ENCODE results near the gene ENTPD6. TPM values are rescaled to one million over a fixed set of nuclear protein-coding genes. Genes with fewer than 3 reads are reported as not detected.

ENTPD6 gene
- total RNA-seq, 2 donors from 2014 or later, result 62.5 to 63.2 TPM

DNA sequence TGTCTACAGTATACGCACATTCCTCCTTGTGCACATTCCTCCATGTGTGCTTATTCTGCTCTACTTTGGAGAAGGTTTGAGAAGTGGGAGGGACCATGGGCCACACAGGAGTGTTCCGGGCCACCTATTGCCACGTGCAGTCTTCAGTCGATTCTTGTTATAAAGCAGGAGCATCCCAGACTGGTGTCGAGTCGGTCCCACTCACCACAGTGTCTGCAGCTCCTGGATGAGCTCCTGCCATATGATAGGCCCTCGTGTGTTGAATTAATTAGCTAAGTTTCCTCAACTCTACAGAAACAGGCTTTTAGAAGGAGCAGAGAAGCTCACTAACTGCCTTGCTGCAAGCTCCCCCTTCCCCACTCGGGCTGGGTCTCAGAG, 22.6 kb downstream of the ENTPD6 start:
- no peak for ATAC-seq
- DNase-seq, result no peak
- Mint-ChIP-seq H3K27me3 (no peaks in the 10 kb centered on the region), H3K36me3 (ENCODE audit: low read depth) (peaks cover 3% of the 10 kb centered on the region), H3K27ac (no peak overlapping the region), H3K4me1 (no peaks in the 10 kb centered on the region), H3K4me3 (no peak overlapping the region)
- H3K9me3 ChIP-seq (ENCODE audit: control insufficient read depth, low read length, poor library complexity, severe bottlenecking), result no peaks in the 10 kb centered on the region

DNA sequence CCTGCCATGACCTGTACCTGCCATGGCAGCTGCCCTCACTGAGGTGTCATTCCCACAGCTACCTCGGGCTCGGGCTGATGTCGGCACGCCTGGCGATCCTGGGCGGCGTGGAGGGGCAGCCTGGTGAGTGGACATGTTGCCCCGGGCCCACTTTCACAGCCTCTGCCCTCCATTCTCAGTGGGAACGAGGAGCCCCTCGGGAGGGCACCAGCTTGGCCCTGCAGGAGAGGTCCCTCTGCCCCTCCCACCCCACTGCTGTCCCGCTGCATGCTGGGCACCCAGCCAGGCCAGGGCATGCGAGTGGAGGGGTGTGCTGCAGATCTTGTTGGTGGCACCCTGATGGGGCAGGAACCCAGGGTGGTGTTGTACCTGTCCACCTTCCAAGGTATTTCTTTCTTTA, 23.0 kb downstream of the ENTPD6 start:
- Mint-ChIP-seq H3K4me1 (no peaks in the 10 kb centered on the region), H3K27ac (no peak overlapping the region), H3K4me3 (no peak overlapping the region), H3K27me3 (no peaks in the 10 kb centered on the region), H3K36me3 (ENCODE audit: low read depth) (peaks cover 3% of the 10 kb centered on the region)
- ATAC-seq (no peak), DNase-seq (no peak)
- H3K9me3 ChIP-seq (ENCODE audit: control insufficient read depth, low read length, poor library complexity, severe bottlenecking), result no peaks in the 10 kb centered on the region

DNA sequence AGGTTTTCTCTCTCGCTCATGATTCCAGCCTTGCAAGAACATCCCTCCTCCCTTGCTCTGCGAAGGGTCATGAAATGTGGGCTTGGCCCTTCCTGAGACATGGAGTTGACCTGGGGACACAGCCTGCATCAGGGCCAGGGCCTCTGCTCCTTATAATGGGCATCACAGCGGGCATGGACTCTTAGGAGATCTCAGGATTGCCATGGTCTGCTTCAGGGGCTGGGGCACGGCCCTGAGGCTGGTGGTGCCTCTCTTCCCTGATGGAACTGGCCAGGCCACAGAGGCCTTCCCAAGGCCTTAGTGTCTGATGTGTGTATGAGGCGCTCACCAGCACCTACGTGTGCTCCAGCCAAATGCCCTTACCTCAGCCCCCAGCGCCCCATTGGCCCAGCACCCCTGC, 23.9 kb downstream of the ENTPD6 start:
- Mint-ChIP-seq H3K27me3 (no peaks in the 10 kb centered on the region), H3K27ac (no peak overlapping the region), H3K4me1 (no peaks in the 10 kb centered on the region), H3K4me3 (no peak overlapping the region), H3K36me3 (ENCODE audit: low read depth) (peaks cover 3% of the 10 kb centered on the region)
- DNase-seq, result no peak
- H3K9me3 ChIP-seq (ENCODE audit: control insufficient read depth, low read length, poor library complexity, severe bottlenecking), result no peaks in the 10 kb centered on the region
- ATAC-seq, result no peak

DNA sequence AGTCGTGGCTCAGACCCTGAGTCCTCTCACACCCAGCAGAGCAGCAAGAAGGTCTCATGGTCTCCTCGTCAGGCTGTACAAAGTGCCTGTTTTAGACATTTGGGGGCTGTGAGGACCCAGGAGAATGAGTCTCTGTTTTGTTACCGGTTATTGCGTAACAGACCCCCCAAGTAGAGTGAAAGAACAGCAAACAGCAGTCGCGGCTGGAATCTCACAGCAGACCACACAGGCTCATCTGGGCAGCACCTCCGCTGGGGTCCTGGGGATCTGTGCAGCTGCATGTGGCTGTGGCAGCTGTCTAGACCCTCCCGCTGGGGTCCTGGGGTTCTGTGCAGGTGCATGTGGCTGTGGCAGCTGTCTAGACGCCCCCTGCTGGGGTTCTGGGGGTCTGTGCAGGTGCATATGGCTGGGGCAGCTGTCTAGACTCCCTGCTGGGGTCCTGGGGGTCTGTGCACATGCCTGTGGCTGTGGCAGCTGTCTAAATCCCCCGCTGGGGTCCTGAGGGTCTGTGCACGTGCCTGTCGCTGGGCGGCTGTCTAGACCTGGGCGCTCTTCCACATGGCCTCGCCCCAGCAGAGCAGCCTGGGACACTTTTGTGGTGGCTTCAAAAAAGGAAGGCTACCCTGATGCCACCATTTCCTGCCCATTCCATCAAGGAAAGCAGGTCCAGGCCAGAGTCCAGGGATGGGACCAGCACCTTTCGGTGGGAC, 24.7 kb downstream of the ENTPD6 start:
- no peaks in the 10 kb centered on the region for H3K27me3 Mint-ChIP-seq
- DNase-seq, result no peak
- no peaks in the 10 kb centered on the region for H3K4me1 Mint-ChIP-seq
- peaks cover 3% of the 10 kb centered on the region for H3K36me3 Mint-ChIP-seq (ENCODE audit: low read depth)
- H3K9me3 ChIP-seq (ENCODE audit: control insufficient read depth, low read length, poor library complexity, severe bottlenecking), result no peaks in the 10 kb centered on the region
- ATAC-seq, result no peak
- H3K4me3 Mint-ChIP-seq, result no peak overlapping the region
- H3K27ac Mint-ChIP-seq, result no peak overlapping the region

DNA sequence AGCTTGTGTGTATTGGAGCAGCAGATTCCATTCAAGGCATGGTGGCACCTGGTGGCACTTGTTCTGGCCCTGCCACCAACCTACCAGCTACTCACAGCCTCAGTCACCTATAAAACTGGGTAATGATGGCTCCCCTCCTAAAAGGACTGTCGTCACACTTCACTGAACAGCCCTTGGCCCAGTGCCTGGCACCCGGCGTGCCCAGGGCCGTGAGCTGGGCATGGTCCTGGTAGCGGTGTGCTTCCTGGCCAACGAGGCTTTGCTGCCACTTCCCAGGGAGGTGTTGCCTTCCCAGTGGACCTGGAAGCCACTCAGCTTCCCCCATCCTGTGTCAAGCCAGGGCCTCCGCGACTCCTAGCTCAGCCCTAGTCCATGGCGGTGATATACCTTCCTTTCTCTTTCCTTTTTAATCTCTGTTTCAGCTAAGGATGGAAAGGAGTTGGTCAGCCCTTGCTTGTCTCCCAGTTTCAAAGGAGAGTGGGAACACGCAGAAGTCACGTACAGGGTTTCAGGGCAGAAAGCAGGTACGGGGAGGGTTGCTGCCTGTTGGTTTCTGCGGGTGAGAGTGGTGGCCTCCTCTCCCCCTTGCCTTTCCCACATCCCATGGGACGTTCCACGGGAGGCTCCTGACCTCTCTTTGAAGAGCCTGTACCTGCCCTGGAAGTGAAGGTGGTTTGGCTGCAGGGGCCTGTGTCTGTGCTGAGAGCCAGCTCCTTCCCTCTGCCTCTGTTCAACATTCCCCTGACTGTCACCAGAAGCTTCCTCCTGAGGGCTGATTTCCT, 25.5 kb downstream of the ENTPD6 start:
- peaks cover 3% of the 10 kb centered on the region for H3K36me3 Mint-ChIP-seq (ENCODE audit: low read depth)
- no peaks in the 10 kb centered on the region for H3K9me3 ChIP-seq (ENCODE audit: control insufficient read depth, low read length, poor library complexity, severe bottlenecking)
- no peak overlapping the region for H3K27ac Mint-ChIP-seq
- no peaks in the 10 kb centered on the region for H3K27me3 Mint-ChIP-seq
- DNase-seq (no peak), ATAC-seq (no peak)
- H3K4me3 Mint-ChIP-seq, result no peak overlapping the region
- H3K4me1 Mint-ChIP-seq, result no peaks in the 10 kb centered on the region

DNA sequence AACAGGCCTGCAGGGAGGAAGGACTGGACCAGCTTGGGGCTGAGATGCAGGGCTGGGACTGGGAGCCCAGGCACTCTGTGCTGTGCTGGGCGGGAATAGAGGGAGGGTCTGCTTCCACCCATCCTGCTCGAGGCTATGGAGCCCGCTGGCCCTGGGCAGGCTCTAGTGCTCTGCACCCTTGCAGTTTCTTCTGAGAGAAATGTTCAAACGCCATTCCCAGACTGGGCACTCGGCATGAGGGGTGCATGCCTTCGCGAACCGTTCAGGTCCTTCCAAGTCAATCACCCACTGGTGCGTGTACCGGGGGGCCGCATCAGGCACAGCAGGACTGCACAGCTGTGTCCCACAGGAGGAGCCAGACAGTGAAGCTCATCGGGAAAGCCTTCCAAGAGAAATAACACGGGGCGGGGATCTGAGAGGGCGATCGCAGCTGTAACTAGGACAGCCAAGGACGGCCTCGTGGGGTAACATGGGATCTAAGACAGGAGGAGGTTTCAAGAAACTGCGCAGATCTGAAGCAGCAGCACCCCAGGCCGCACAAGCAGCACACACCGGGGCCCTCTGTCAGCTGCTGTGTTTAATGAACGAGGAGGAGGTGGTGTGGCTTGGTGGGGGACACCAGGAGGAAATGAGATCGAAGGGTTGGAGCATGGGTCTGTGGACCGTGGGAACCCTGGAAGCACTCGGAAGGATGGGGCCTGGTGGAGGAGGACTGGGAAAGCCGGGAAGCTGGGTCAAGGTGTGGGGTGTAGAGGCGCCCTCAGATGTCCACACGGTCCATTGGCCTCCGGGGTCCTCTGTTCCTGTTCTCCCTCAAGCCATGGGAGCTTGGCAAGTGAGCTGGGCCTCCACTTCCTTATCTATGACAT, 26.3 kb downstream of the ENTPD6 start:
- Mint-ChIP-seq H3K36me3 (ENCODE audit: low read depth) (peaks cover 3% of the 10 kb centered on the region), H3K4me1 (no peaks in the 10 kb centered on the region), H3K27ac (no peak overlapping the region), H3K4me3 (no peak overlapping the region), H3K27me3 (no peaks in the 10 kb centered on the region)
- ATAC-seq, result no peak
- no peaks in the 10 kb centered on the region for H3K9me3 ChIP-seq (ENCODE audit: control insufficient read depth, low read length, poor library complexity, severe bottlenecking)
- no peak for DNase-seq

DNA sequence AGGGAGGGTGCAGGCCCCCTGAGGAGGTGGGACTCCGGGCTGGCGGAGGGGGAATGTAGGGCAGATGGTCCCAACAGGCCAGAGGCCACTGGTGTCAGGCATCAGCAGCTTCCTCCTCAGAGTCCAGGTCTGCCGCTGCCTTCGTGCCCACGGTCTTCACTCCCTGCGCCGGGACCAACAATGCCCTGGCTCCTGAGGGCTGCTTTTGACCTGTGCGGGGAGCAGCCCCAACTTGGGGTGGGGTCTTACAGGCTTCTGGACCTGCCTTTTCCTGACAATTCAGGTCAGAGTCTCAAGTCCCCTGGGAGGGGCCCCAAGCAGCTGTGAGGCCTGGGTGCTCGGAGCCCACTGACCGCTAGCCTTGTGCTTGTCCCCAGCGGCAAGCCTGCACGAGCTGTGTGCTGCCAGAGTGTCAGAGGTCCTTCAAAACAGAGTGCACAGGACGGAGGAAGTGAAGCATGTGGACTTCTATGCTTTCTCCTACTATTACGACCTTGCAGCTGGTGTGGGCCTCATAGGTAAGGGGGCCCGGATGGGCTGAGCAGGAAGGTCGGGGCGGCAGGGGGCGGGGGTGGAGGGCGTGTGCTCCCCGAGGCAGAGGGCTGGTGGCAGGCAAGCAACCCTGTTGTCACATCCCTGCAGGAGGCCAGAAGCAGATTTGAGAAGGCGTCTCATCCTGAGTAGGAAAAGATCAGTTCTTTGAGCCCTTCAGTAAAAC, 27.1 kb downstream of the ENTPD6 start:
- H3K36me3 Mint-ChIP-seq (ENCODE audit: low read depth), result peaks cover 3% of the 10 kb centered on the region
- no peaks in the 10 kb centered on the region for H3K4me1 Mint-ChIP-seq
- DNase-seq, result no peak
- no peaks in the 10 kb centered on the region for H3K27me3 Mint-ChIP-seq
- no peak for ATAC-seq
- no peak overlapping the region for H3K27ac Mint-ChIP-seq
- H3K9me3 ChIP-seq (ENCODE audit: control insufficient read depth, low read length, poor library complexity, severe bottlenecking), result no peaks in the 10 kb centered on the region
- no peak overlapping the region for H3K4me3 Mint-ChIP-seq

DNA sequence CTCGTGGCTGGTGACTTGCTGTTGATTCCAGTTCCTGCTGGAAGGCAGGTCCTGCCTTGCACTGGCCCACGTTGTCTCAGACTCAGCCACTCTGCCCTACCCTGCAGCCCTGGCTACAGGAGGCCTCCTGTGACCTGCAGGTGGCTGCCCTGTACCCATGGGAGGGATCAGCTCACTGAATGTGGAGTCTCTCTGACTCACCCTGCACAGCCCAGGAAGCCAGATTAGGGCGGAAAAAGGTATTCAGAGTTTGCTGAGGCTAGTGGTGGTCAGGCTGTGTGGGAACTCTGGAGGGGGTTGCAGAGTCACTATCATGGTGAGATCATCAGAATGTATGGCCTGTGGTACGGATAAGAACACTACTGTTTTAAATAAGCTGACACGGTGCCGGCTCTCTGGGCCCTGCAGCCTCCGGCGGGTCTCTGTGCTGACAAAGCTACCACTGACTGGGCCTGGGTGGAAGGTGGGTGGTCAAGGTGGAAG, 27.7 kb downstream of the ENTPD6 start:
- ATAC-seq, result no peak
- Mint-ChIP-seq H3K27me3 (no peaks in the 10 kb centered on the region), H3K4me3 (no peak overlapping the region), H3K27ac (no peak overlapping the region), H3K4me1 (no peaks in the 10 kb centered on the region), H3K36me3 (ENCODE audit: low read depth) (no peaks in the 10 kb centered on the region)
- no peak for DNase-seq
- no peaks in the 10 kb centered on the region for H3K9me3 ChIP-seq (ENCODE audit: control insufficient read depth, low read length, poor library complexity, severe bottlenecking)

DNA sequence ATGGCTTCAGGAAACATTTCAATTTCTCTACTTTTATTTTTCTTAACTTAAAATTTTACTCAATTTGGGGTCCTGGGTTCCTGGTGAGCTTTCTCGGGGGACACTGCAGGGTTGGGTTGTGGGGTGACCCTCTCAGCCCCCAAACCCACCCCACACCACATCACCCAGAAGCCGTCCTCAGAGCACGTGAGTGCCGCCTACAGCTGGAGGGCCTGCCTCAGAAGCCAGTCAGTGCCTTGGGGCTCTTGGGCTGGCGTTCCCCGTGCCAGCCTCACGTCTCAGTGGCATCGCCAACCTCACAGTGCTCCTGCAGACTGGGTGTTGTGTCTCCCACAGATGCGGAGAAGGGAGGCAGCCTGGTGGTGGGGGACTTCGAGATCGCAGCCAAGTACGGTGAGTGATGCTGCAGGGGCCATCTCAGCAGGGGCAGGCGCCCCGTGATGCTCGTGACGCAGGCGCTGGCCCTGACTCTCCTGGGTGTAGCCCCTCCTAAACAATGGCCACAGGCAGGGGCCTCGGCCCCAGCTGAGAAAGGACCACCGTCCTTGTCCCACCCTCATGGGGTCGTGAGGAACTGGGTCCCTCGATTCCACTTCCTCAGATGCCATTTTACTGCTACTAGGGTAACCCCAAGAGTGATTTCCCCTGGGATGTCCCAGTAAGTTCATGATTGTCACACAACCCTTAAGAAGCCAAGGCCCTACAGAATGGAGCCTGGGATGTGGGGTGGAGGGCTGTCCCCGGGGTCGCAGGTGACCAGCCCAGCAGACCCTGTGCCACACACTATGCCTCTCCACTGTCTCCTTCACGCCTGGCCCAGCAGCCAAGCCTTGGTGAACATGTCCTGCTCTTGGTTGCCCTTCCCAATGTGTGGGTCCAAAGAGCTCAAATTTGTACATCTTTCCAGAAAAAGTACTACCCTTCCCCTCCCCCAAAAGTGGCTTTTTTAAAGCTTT, 28.5 kb downstream of the ENTPD6 start:
- DNase-seq (no peak), ATAC-seq (no peak)
- Mint-ChIP-seq H3K27ac (no peak overlapping the region), H3K4me1 (no peaks in the 10 kb centered on the region), H3K4me3 (no peak overlapping the region), H3K27me3 (no peaks in the 10 kb centered on the region), H3K36me3 (ENCODE audit: low read depth) (no peaks in the 10 kb centered on the region)
- H3K9me3 ChIP-seq (ENCODE audit: control insufficient read depth, low read length, poor library complexity, severe bottlenecking), result no peaks in the 10 kb centered on the region

DNA sequence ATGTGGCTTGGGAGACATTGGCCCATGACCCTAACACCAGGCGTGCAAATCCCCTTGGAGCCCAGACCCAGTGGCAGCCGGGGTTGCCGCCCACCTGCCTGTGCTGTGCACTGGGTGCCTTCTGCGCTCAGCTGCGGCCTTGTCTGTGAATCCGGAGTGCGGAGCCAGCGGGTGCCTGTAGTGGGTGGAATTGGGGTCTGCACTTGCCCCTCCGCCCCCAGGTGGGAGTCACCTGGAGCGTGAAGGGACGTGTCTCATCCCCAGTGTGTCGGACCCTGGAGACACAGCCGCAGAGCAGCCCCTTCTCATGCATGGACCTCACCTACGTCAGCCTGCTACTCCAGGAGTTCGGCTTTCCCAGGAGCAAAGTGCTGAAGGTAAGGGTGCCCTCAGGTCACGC, 29.4 kb downstream of the ENTPD6 start:
- Mint-ChIP-seq H3K27me3 (no peaks in the 10 kb centered on the region), H3K27ac (no peak overlapping the region), H3K36me3 (ENCODE audit: low read depth) (no peaks in the 10 kb centered on the region), H3K4me3 (no peak overlapping the region), H3K4me1 (no peaks in the 10 kb centered on the region)
- DNase-seq, result no peak
- H3K9me3 ChIP-seq (ENCODE audit: control insufficient read depth, low read length, poor library complexity, severe bottlenecking), result no peaks in the 10 kb centered on the region
- no peak for ATAC-seq

DNA sequence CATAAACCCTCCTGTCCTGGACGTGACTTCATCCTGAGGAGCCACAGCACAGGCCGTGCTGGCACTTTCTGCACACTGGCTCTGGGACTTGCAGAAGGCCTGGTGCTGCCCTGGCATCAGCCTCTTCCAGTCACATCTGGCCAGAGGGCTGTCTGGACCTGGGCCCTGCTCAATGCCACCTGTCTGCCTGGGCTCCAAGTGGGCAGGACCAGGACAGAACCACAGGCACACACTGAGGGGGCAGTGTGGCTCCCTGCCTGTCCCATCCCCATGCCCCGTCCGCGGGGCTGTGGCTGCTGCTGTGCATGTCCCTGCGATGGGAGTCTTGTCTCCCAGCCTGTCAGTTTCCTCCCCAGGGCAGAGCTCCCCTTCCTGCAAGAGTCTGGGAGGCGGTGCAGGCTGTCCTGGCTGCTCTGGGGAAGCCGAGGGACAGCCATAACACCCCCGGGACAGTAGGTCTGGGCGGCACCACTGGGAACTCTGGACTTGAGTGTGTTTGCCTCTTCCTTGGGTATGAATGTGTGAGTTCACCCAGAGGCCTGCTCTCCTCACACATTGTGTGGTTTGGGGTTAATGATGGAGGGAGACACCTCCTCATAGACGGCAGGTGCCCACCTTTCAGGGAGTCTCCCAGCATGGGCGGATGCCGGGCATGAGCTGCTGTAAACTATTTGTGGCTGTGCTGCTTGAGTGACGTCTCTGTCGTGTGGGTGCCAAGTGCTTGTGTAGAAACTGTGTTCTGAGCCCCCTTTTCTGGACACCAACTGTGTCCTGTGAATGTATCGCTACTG, 30.3 kb downstream of the ENTPD6 start:
- DNase-seq (no peak), ATAC-seq (no peak)
- Mint-ChIP-seq H3K27ac (no peak overlapping the region), H3K36me3 (ENCODE audit: low read depth) (no peaks in the 10 kb centered on the region), H3K4me1 (no peaks in the 10 kb centered on the region), H3K27me3 (no peaks in the 10 kb centered on the region), H3K4me3 (no peak overlapping the region)
- H3K9me3 ChIP-seq (ENCODE audit: control insufficient read depth, low read length, poor library complexity, severe bottlenecking), result no peaks in the 10 kb centered on the region

Data from T-helper 17 cell (primary cell).